LoVo (cell line): ENCODE measurements around the gene NCKAP5.

Source experiments
- DNase-seq: peaks from one replicate; pipeline ENCODE4 v3.0.0-alpha.2; 2016; ENCODE audit warnings: low spot score

Gene NCKAP5

DNA sequence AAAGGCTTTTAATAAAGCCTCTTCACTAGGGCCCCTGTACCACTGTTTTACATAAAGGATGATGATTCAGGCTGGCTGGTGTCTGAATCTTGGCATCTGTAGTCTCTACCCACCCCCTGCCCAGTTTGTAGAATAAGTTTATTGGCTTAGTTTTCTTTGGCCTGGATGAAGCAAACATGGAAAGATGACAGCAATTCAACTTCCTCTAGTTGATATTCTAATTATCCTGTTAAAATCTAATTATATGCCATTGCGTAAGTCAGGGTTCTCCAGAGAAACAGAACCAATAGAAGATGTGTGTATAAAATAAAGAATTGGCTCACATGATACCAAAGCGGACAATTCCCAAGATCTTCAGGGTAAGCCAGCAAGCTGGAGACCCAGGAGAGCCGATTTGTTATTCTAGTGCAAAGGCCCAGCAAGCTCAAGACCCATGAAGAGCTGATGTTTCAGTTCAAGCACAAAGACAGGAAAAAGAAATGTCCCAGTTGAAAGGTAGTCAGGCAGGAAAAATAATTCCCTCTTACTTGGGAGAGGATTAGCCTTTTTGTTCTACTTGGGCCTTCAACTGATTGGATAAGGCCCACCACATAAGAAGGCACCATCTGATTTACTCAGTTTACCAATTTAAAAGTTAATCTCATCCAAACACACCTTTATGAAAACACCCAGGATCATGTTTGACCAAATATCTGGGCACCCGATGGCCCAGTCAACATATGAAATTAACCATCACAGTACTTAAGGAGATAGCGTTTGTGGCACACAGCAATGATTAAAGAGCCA is 815.6 kb downstream of the NCKAP5 start:
- DNase-seq, result no peak

DNA sequence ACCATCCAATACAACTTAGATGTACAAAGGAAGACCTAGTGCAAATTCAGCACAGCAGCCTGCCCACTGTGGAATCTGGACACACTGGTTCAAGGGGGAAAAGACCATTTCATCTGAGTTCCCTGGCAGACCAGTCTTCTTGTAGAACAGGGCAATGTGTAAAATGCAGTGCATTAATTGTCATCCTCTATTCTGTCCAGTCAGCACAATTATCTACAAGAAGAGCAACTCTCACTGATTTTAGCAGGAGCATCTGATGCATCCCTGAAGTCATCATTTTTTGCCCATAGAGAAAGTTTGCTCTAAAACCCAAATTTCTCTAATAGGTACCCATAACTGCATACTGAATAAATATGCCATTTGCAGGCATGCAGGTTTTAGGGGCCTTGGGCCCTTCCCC is 816.4 kb downstream of the NCKAP5 start:
- no peak for DNase-seq

DNA sequence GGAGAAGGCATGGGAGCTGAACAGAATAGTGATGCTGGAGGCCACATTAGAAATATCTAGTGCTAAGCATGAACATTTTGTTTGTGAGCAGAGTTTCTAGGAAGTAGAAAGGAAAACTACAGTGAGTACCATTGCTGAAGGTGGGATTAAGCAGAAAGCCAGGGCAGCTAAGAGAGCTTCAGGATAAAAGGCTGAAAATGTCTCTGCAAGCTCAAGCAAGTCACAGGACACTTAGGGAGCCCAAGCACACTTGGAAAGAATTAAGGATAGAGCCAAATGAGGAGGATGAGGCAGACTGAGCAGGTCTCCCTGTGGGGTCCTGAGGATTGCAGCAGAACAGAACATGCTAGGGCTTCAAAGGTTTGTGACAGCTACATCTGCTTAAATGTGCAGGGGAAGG is 817.7 kb downstream of the NCKAP5 start:
- no peak for DNase-seq

DNA sequence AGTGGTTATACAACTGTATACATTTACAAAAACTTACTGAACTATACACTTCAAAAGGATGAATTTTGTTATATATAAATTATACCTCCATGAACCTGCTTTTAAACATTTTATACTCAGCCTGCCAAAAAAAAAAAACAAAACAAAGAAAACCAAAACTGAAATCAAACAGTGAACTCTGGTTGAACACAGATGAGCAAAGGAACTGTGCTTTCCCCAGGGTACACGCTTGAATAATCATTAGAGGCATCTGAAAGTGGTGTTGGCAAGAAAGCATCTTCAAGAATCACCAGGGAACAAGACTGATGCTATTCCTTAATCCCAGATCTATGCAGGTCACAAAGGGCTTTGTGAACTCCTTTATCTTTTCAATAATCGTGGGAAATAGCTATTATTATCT is 821.2 kb downstream of the NCKAP5 start:
- DNase-seq, result no peak

DNA sequence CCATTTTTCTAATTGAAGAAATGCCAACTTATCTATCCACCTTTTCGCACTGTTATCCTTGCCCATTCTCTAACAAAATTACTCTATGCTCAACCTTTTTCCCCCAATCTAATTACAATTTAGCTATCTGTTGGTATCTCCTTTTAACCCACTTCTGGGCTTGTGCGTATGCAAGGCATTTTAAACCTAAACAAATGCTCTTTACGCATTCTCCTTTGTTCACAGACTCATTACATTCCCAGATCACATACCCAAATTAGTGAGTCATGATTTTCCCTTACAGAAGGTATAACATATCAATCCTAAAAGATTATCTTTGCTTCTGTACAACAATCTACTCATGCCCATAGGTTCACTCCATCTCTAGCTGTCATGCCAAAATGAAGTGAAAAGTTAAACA is 826.5 kb downstream of the NCKAP5 start:
- DNase-seq, result no peak

DNA sequence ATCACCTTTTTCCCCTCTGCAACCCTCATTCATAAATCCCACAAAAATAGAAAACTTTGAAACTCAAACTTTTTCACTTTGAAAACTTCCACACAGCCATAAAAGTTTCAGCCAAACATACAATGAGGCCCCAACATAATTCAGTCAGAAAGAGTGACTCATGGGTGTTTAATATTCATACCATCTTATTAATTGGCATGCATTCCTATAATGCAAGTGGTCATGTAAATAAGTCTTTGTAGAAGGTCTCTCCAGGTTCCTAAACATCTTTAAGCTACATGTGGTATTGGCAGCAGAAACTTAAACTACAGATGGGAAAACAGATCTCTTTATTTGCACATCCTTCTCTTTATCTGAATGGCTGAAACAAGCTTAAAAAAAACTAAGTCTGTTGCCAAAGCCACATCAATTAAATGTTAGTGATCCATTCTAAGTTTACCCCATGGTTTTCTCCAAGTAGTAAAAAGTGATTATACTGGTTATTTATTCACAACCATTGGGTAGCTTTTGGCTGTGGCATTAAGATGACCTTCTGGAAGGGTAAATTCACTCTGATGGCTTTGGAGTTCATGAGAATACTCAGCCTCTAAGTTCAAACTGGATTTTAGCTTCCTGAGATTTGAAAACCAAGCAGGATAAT is 828.1 kb downstream of the NCKAP5 start:
- DNase-seq, result no peak

DNA sequence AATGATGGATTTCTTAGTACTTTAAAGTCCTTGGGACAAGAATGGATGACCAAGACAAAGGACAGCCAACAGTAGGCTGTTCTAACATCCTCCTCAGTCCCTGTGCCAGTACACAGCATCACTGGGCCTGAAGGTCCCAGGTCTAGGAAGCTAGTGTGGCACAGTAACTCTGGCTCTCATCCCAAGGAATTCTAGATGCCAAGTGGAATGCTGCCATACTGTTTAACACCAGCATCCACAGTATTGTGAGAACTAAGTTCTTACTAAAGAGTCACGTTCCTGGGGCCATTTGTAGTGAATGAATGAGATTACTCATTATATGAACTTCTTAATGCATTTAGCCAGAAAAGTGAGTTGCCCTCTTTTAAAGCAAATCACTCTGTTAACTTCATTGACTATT is 830.0 kb downstream of the NCKAP5 start:
- no peak for DNase-seq

DNA sequence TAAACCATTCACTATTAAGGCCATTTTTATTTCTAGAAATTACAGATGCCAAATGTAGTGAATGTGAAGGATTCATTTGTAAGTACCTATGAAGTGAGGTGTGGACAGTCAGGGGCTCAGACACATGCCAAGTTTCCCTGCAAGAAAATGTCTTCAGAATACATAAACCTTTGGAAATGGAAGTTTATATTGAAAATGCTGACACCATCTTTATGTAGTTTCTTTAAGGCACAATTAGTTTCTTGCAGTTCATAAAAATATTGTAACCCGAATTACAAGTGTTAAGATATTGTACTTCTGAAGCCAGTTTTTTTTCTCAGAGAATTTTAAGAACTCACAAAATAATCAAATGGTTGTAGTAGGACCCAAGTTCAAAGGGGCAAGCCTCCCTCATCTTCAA is 832.2 kb downstream of the NCKAP5 start:
- DNase-seq, result no peak

DNA sequence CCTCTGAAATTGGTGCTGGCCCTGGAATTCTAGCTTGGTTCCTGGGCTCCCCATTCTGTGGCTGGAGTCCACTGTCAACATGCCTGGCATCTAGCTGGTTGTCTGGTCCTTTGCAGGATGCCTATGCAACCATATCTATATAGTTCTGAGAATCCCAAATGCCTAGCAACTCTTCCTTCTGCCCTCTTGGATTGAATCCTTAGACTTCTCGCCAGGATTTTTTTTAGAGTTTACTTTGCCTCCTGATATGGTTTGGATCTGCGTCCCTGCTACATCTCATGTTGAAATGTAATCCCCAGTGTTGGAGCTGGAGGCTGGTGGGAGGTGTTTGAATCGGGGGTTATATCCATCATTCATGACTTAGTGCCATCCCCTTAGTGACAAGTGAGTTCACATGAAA is 833.3 kb downstream of the NCKAP5 start:
- no peak for DNase-seq

DNA sequence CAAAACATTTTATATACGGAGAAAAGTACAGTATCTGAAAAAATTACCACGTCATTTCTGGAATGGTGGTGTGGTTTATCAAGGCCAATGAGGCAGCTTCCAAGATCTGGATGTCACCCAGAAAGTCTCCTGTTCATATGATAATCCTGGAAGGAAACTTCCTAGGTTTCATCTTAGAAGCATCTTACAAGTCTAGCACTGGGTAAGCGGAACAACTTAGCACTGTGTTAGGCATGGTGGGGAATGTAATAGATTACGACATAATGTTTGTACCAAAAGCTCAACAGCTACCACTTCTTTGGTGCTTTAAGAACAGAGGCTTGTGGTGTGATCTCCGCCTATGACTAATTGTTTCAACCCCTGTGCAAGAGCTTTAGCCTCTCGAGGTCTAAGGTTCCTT is 835.2 kb downstream of the NCKAP5 start:
- no peak for DNase-seq

DNA sequence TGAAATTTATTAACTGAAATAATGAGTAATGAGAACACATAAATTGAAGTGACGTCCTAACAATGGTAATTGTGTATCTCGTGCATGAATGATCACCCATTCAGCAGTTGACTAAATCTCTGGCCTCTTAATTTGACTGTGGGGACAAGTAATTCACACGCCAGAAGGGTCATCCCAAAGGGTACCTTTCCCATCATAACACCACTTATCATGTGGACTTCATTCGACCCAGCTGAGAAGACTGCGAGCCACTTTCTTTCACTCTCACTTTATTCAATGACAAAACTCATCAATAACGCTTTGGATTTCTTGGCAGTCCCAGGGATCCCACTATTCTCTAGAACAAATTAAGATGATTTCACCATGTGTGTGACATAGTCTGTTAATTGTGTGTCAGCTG is 835.6 kb downstream of the NCKAP5 start:
- DNase-seq, result no peak

DNA sequence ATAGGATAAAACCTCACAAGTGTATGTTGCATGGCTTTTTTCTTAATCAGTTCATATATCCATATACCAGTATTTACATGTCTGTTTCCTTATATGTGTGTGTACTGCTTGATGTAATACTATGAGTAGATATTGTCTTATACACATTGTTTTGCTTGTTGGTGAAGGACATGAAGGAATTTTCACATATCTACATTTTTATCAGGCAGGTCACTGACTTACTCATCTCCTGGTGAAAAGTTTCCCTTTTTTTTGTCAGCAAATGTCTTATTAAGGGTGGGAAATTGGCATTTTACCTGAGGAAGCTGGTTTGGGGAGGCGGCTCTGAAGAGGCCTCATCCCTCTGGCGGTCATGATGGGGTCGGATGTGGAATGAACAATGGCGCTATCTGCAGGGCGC is 836.8 kb downstream of the NCKAP5 start:
- DNase-seq, result no peak

DNA sequence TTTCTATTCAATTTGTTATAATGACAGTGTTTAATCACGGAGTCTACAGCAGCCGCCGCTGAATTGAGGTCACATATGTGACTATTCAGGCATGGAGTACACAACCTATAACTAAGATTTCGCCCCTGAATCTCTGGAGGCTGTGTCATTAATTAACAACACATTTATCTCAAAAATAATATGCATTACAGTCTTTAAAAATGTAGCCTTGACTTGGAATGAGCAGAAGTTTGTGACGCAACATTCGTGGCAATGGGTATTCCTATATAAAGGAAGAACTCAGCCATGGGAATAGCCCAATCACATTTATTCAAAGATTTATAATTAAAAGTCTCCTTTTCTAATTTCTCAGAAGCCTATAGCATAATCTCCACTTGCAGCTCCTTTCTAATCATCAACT is 837.7 kb downstream of the NCKAP5 start:
- DNase-seq, result no peak

DNA sequence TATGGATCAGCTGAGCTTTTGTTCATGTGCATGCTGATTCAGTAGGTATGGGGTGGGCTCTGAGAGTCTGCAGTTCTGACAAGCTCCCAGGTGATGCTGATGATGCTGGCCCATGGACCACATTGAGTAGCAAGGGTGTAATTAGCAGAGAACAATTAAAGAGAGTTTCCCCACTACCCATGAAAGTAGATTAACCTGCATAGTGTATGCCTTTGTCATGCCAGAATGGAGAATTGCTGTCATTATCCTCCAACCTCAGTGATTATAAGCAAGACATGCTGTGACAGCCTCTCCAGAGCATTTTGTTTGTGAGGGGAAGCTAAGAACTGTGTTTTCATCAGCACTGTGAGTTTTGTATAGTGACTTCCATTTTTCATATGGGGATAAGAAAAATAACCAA is 838.7 kb downstream of the NCKAP5 start:
- no peak for DNase-seq

DNA sequence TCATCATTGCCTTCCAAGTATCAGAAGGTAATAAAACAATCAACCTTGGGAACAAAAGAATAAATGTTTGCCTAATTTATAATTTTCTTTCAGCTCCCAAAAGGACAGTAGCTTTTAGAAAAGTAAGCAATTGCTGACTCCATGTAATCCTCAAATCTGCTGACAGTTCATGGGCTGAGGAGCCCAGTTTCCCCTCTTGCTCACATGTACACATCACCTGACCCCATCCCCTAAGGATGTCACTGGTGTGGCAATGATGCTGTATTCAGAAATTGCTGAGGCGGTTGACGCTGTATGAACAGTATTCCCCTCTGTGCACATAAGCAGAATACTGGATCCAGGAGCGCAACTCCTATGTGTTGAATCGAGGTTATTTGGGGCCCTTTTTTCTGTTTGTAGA is 842.1 kb downstream of the NCKAP5 start:
- no peak for DNase-seq

DNA sequence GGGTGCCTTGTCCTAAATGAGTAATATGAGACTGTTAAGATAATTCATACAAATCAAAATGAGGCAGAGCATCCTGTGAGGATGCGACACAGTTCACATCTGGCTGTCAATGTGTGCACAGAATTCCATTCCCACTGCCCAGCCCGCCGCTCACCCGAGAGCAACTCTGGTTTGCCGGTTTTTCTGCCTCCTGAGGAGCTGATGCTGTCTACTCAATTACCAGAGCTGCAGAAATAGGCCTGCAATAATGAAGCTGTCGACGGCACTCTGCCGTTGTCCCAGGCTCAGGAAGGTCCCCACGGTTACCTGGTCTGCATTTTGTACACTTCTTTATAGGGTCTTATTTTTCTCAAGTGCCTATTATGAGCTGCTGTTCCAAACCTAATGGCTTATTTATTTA is 842.5 kb downstream of the NCKAP5 start:
- no peak for DNase-seq

DNA sequence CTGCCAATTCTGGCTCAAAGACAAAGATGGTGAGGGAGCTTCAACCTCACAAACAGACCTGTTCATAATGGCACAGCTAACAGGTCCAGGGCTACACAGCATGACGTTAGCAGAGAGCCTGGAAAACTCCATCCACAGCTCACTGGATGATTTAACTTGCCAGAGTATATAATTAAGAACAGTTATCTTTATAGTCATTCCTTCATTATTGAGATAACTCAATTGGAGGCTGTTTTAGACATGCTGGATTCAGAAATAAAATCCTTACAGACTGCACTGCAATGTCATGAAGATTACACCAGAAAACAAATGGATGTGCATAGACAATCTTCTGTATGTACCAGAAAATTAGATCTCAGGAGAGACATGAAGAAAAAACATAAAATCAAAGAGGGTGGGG is 843.1 kb downstream of the NCKAP5 start:
- DNase-seq, result no peak

DNA sequence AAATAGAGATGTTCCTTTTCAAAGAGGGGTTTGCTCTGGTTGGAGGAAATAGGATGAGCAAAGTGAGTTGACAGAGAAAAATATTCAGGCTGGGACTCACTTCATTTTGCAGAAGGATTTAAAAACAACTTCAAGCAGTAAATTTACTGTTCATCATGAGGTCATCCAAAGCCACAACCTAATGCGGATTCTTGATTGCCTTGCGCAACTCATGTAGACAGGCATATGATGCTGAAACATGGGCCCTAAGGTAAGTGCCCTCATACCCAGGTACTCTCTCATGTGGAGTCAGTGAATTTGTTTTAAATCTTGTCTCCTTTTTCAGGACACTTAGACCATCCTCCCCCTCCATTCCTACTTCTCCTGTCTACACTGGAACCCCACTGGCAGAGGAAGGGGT is 846.3 kb downstream of the NCKAP5 start:
- DNase-seq, result no peak

DNA sequence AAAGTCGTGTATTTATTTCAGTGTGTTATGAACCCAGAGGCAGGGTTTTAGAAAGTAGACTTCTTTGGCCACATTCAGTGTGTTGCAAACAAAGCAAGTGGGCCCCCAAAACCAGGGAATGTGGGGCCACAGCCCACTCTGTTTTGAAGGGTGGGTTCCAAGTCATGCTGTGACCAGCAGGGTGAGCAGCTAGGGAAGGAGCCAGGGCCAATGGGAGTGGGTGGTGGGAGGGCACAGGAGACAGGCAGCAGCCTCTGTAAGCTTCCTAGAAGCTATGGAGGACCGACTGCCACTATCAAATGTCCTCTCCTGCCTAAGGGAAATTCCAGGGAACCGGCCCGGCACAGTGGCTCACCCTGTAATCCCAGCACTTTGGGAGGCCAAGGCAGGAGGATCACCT is 847.9 kb downstream of the NCKAP5 start:
- DNase-seq, result no peak

DNA sequence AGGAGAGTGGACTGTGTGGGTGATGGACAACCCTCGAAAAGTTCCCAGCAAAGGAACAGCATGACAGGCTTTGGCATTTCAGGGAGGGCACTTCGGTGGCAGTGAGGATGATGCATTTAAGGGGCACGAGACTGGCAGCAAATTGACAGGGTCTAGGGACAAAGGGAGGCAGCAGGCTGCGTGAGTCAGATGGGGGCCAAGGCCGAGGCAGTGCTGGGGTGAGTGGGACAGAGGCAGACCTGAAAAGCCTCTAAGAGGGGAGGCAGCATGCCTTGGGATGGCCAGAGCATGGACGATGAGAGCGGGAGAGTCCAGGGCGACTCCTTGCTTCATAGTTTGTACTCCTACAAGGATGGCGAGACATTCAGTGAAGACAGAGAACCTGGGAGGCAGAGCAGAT is 848.8 kb downstream of the NCKAP5 start:
- no peak for DNase-seq

DNA sequence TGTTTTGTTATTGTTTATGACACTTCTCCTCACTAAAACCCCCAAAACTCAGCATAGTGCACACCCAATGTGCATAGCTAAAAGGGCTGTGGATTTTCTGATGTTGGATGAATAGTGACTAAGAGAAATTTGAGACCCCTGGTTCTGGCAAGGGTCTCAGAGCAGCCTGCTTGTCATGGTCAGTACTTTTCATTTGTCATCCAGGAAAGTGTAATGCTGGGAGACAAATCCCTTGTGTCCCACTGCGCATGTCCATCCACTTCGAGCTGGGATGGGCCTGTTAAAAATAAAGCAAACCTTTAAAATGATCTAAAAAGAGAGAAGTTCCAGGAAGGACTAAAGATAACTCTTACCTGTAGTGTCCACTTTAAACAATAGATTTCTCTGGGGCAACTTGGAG is 851.3 kb downstream of the NCKAP5 start:
- no peak for DNase-seq

DNA sequence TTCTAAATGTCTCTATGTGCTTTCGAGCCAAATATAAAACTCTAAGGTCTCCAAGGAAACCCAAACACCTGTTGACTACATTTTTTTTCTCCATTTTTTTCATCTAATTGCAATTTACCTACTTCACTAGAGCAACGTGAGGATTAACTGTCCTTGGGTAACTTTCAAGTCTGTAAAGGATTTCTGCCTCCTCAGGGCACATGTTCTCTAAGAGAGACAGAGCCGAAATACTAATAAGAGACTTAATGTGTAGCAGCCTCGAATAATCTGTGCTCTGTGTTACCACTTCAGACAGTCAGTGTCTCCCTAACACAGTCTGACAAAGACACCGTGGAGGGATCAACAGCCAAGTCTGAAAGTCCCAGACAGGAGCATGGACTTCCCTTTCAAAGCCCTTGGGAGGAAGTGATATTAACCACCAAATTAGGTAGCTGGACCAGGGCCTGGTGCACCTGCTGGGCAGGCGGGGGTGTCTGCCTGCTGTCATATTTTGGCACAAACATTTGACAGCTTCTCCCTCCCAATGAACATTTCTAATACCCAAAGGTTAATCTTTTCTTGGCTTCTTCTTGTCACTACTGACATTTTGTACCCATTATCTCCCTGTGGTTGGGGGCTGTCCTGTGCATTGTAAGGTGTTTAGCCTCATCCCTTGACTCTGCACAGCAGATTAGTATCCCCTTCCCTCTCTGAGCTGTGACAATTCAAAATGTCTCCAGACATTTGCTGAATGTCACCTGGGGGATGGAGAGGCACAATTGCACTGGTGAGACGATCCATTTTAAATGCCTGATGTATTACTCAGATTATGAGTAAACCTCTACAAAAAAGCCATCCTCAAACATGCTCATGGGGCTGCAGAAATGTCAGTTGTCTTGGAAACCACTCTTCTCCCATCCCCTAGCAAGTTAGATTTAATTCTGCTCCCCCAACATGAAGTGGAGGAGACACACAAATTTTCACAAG is 852.6 kb downstream of the NCKAP5 start:
- DNase-seq, result no peak

DNA sequence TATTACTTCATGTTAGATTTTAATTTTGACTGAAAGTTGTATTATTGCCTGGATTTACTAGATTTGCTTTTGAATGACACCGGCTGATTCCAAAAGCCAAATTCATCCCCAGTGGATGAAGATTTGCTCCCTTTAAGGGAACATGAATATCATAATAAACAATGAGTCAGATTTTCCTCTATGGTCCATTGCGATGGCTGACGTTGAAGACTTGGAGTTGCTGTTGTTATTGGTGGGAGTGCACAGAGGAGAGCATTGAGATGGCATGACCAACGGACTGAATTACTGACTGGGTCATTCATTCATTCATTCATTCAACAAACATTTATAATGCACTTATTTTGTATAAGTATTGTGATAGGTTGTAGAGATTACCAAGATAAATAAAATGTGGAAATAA is 864.9 kb downstream of the NCKAP5 start:
- DNase-seq, result no peak
